Measurements from ENCODE around the gene MALRD1.
"Not testable (repeated sequence)": the region's sequence is repeated elsewhere in the genome, so short reads cannot be mapped to it uniquely, and the experiment has no call there.

Gene MALRD1

DNA sequence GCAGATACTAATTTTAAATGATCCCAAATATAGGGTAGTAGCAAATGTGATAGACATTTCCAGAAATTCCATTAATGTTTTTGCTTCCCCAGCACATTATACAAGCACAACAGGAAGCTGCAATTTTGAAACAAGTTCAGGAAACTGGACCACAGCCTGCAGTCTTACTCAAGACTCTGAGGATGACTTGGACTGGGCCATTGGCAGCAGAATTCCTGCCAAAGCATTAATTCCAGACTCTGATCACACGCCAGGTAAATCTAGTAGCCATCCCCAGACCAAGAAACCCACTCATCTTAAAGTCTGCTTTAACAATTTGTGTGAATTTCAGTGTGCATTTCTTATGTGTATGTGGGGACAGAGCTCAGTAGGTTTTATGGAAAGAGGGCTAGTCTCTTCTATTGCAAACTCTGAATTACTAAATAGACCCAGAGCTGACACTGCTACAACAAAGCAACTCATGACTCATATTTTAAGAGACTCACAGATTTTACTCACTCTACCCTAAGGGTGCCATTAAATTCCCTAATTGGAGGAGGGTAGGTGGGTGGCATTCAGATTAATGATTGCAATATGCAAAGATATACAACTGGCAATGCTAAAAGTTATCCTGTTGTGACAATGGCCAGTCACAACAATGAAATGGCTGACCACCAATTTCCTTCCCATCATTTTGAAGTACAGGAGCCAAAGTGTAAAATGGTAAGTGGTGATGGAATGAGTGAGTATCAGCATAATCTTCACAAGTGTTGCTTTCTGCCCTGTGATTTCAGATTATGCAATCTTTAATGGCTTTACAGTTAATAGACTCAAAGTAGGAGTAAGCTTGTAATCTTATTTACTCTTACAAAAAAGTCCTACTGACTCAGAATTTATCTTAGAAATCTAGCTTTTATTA lies 450.0 kb downstream of the MALRD1 start:
- no peak for DNase-seq (ENCODE audit: low read depth)

DNA sequence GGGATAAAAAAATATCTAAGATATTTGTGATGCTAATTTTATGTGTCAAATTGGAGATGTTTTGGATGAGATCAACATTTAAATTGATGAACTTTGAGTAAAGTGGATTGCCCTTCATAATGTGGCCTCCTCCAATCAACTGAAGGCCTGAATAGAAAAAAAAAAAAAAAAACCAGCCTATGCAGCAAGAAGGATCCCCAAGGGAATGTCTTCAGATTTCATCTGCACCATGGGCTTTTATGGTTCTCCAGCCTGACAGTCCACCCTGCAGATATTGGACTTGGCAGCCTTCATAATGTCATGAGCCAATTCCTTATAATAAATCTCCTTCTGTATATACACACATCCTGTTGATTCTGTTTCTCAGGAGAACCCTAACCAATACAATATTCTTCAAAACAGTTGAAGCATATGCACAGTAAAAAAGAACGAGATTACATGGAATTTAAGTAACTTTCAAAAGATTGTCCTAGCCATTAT lies 450.7 kb downstream of the MALRD1 start:
- DNase-seq (ENCODE audit: low read depth) = no peak

DNA sequence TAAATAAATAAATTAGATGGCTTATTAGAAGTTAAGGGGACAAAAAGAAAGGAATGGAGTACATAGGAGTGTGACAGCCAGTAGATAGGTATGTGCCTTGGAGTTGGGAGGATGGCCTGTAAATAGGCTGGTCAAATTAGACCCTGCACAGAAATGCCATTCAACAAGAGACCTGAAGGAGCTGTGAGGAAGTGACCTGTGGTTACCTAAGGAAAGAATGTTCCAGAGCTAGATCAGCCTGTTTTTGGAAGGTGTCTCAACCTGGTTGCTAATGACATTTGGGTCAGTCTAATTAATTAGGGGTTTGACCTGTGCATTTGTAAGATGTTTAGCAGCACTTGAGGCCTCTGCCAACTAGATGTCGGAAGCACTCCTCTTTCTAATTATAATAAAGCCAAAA lies 452.4 kb downstream of the MALRD1 start:
- DNase-seq (ENCODE audit: low read depth) = no peak

DNA sequence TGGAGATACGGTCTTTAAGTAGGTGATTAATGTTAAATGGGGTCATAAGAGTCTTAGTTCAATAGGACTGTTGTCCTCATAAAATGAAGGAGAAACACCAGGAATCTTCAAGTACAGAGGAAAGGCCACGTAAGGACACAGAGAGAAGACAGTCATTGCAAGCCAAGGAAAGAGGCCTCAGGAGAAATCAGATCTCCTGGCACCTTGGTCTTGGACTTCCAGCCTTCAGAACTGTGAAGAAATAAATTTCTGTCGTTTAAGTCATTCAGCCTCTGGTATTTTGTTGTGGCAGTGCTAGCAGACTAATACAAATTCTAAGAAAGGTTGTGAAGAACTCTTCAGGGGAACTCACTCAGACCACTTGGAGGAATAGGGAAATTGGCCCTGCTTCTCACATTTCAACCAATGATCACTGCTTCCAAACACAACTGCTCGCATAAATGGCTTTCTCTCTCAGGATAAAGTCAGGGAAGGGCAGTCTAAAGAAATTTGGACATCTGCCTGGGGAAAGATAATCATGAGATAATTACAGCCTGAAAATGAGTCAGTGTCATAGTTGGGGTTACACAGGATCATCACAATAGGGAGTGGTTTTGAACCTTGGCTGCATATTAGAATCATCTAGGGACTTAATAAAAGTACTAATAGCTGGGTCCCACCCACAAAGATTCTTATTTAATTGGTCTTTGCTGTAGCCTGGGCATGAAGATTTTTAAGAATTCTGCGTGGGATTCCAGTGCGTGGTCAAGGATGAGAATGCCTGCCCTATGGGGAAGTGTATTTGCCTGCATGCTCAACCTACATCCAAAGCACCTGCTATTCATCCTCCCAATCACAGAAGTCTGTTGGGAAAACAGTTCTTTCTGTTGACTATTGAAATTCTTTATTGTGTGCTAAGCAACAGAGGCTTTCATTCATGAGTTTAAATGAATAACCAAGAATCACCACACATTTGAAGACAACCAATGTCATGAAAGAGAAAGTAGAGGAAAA lies 457.0 kb downstream of the MALRD1 start:
- DNase-seq (ENCODE audit: low read depth) = no peak

DNA sequence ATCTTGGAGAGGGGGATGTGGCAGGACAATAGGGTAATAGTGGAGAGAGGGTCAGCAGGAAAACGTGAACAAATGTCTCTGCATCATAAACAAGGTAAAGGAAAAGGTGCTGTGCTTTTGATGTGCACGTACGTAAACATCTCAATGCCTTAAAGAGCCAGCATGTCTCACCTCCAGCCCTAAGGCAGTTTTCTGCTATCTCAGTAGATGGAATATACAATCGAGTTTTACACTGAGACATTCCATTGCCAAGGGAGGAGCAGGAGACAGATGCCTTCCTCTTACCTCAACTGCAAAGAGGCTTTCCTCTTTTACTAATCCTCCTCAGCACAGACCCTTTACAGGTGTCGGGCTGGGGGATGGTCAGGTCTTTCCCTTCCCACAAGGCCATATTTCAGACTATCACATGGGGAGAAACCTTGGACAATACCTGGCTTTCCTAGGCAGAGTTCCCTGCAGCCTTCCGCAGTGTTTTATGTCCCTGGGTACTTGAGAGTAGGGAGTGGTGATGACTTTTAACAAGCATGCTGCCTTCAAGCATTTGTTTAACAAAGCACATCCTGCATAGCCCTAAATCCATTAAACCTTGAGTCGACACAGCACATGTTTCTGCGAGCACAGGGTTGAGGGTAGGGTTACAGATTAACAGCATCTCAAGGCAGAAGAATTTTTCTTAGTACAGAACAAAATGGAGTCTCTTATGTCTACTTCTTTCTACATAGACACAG lies 461.6 kb downstream of the MALRD1 start:
- not testable (repeated sequence) for DNase-seq (ENCODE audit: low read depth)

DNA sequence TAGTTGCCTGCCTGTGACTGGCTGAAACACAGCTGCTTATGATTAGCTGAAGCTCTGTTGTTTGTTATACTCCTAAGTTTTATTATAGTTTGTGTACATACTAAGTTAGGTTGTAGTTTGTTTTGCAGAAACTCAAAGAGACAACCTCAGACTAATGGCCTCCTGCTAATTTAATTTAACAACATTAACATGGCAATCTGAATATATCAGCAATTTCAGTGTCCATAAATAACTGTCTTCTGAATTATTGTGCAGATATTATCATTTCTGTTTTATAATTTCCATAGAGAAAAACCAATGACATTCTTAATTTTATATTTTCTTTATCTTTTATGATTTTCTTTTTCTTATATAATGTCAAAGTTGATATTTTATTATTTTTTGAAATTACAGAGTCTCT lies 469.5 kb downstream of the MALRD1 start:
- DNase-seq (ENCODE audit: low read depth) = no peak

DNA sequence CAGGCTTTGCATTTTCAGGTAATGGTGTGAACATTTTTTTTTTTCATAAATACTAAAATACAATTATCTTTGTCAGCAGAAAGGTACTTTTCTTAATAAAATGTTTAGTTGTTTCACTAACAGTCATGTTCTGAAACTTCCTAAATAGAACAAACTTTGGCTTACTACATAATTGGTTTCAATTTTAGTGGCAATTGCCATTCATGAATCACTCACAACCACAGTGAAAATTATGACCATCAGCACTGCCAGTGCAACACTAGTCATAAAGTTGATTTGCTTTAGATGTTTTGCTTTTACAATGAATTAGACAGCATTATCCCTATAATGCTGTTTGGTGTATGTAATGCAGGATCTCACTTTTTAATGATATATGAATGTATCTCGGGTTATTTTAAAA lies 470.0 kb downstream of the MALRD1 start:
- DNase-seq (ENCODE audit: low read depth) = no peak

DNA sequence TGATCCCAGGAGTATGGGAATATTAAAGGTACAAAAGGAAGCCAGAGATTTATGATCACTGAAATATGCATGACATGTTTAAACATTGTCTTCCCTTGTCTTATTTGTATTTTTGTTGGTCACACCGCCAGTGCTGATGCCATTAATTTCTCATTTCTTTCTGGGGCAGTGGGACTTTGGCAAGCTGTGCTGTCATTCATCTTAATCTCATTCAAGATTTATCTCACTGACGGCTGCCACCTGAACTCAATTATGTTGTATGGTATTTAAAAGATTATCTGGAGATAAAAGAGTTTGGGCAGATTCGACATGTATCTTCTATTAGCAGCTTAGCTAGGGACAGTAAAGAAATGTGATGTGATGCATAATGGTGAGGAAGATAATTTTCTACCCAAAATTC lies 482.7 kb downstream of the MALRD1 start:
- DNase-seq (ENCODE audit: low read depth) = no peak

DNA sequence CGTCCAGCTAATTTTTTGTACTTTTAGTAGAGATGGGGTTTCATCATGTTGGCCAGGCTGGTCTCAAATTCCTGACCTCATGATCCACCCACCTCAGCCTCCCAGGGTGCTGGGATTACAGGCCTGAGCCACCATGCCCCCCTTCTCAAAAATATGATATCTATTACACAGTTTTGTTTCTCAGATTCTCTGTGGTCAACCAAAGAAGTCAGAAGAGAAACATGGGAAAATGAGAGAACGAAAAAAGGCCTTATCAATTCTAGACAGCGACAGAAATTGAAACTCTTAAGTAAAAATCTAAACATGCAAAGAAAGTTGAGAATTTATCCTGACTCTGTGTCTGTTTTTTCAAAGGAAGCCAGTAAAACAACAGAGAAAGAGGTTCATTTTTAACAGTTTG lies 483.8 kb downstream of the MALRD1 start:
- no peak for DNase-seq (ENCODE audit: low read depth)

DNA sequence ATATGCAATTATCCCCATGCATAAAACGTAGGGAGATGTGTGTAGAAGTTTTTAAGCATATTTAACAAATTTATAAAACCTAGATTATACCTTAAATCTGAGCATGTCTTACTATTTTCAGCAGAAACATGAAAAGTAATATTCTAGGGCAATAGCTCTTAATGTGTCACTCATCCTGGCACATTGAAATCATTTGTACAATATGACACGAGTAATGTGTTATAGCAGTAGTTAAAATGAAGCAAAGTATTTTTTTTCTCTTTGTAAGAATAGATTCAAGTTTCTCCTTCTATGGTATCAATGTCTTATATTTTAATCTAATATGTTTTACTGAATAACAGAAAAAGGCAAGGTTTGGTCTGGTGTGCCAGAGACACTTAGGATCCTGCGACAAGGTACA lies 492.7 kb downstream of the MALRD1 start:
- DNase-seq (ENCODE audit: low read depth) = no peak

DNA sequence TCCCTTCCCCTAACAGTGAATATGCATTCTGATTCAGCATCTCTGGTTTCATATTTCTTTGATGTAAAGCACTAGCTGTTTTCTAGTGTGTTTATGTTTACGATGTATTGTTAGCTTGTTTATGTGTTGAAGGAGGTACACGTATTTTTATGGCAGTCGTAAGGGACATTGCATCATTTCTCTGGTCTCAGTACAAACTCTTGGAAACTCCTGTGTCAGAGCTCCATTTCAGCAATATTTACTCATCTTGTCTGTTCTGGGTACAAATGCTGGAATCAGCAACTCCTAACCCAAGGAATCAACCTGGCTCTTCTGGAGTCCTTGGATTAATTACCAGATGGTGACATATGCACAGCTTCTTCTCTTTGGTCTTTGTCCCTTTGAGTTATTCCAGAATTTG lies 497.6 kb downstream of the MALRD1 start:
- DNase-seq (ENCODE audit: low read depth) = no peak

DNA sequence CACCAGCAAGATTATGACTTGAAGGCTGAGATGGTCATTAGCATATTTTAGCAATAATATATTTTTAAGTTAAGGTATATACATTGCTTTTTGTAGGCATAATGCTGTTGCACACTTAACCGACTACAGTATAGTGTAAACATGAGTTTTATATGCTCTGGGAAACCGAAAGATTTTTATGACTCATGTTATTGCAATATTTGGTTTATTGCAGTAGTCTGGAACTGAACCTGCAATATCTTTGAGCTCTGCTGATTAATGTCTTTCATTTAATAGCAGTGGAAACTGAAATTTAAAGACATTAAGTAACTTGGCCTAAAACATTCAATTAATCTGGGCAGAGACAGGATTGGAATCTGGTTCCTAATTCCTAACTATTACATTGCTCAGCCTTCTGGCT lies 500.9 kb downstream of the MALRD1 start:
- DNase-seq (ENCODE audit: low read depth) = no peak

DNA sequence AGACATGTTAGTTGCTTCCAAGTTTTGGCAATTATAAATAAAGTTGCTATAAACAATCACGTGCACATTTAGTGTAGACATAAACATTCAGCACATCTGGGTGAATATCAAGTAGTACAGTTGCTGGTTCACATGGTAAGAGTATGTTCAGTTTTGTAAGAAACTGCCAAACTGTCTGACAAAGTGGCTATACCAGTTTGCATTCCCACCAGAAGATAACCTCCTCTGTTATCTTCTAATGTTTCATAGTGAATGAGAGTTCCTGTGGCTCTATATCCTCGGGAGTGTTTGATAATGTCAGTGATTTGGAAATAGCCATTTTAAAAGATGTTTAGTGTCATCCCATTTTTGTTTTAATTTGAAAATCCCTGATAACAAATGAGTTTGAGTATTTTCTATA lies 508.1 kb downstream of the MALRD1 start:
- no peak for DNase-seq (ENCODE audit: low read depth)

DNA sequence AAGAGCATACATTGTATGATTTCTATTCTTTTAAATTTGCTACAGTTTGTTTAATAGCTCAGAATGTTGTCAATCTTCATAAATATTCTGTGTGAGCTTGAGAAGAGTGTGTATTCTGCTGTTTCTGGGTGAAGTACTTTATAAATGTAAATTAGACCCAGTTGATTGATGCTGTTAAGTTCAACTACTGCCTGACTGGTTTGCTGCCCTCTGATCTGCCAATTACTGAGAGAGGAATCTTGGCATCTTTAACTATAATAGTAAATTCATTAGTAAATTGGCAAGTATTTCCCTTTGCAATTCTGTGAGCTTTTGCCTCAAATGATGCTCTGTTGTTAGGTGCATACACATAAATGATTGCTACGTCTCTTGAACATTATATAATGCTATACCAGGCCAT lies 512.6 kb downstream of the MALRD1 start:
- no peak for DNase-seq (ENCODE audit: low read depth)

DNA sequence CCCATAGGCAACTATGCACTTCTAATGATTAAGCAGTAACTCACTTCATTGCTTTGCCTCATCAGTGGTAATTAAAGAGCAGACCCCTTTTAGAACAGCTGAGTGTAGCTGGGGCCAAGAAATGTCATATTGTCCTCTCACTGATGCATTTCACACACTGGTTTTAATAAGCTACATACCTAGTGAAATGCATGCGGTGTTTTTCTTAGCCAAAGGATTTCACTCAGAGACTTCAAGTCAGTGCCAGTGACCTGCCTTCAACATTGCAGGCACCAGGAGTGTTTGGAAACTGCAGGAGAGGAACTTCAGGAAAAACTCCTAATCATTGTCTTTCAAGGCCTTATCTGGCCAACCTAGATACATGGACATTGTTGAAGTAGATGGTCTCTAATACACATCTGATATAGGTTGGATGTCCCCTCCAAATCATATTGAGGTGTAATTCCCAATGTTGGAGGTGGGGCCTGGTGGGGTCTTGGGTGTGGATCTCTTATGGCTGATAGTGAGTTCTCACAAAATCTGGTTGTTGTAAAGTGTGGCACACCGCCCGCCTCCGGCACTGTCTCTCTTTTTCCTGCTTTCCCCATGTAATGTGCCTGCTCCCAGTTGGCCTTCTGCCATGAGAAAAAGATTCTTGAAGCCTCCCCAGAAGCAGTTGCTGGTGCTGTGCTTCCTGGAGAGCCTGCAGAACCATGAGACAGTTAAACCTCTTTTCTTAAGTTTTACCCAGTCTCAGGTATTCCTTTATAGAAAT lies 515.0 kb downstream of the MALRD1 start:
- DNase-seq (ENCODE audit: low read depth) = no peak

DNA sequence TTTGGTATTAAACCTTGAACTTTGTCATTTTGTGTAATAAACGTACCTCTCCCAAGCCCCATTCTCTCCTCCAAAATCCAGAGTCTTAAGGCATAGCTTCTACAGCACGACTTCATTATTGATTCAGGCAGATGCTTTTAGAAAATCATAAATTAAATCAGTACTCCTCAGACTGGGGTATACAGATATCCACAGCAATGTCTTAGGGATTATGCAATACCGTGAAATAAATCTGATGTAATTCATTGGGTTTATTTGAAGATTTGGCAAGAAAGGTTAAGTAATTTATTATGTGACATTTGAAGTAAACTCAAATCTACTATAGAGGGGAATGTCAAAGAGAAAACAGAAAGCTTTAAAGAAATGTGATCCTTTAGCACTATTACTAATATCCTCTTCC lies 521.5 kb downstream of the MALRD1 start:
- no peak for DNase-seq (ENCODE audit: low read depth)

DNA sequence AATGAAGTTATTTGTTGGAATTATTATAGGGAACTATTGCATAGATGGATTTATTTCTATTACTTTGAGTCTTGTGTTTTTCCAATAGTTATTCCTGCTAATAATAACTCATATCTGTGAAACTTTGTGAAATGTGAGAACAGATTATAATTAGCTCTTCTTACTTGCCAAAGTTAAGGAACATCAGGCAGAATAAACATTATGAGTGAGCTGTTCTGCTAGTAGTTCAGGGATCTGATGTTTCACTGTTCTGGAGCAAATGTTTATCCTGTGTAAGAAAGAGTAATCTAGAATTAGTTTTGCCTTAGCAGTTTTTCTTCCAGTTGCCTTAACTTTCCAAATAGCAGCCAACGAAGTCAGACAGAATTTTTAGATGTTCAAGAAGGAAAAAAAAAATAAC lies 522.4 kb downstream of the MALRD1 start:
- no peak for DNase-seq (ENCODE audit: low read depth)

DNA sequence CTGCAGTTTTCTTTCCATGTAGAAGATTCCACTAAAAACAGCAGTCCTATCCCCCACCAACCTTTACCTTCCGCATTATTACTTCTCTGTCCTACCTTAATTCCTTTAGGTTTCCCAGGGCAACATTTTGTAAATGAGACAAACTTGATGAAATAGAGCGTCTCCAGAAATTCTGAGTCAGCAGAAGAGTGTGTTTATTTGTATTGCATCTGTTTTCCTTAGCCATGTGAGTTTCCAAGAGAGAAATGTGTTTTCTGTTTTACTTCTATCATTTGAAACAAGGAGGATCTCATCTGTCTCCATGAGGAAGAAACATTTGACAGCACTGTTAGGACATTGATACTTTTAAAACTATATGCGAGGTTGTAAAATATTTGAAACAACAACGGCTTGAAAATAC lies 523.5 kb downstream of the MALRD1 start:
- no peak for DNase-seq (ENCODE audit: low read depth)

DNA sequence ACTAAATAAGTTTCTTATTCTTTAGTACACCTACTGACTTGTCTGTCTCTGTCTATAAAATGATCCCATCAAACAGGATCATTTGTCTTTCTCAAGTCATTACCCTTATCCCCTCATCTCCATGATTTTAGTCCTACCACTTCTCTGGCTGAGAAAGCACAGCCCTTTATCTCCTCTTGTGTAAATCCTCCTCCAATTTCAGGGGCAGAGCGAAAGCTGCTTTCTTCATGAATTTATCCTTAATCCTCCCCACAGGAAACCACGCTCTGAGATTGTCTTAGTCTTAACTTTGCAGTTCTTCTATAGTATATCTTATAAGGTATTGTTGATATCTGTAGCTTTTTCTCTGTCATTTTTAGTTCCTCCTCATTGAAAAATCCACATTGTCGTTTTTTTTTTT lies 528.0 kb downstream of the MALRD1 start:
- DNase-seq (ENCODE audit: low read depth) = no peak

DNA sequence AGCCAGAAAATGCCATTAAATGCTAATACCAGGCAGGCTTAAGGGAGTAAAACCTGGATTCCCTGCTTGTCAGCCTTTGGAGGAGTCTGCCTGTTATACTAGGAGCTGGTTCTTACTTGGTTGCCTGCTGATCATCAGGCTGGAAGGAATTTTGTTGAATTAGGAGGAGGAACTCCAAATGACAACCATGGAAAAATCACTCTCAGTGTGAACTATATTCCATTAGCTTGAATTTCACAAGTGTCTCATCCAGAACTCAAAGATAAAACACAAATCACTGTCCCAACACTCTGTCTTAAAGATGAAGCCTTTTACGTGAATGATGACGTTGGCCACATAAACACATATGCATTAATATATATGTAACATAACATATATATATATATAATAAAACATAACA lies 528.8 kb downstream of the MALRD1 start:
- no peak for DNase-seq (ENCODE audit: low read depth)

DNA sequence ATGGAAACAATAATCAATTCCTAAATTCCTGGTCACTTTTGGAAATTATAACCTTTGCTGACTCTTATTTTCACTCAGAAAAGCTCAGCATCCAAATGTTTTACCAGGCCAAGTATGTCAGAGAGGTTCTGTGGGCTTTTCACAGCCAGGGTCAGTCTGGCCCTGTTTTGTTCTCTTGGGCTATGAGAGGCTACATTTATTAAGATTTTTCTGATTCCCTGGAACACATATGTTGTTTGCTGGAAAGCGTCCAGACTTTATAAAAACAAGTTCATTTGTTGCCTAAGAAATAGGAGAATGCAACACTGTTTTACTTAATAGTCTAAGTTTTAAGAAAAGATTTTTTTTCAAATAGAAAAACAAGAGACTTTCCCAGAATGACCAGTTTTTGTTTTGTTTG lies 529.2 kb downstream of the MALRD1 start:
- DNase-seq (ENCODE audit: low read depth) = no peak
